ENCODE measurements around the gene RFX4. TPM values are rescaled to one million over a fixed set of nuclear protein-coding genes. Genes with fewer than 3 reads are reported as not detected.

Gene RFX4
- total RNA-seq, 4 donors from 2014 or later: not detected

GRCh38 chr12:106780010-106780631 is 197.3 kb downstream of the RFX4 start:
- TF ChIP-seq CTCF (IDR thresholded peaks at IDR 0.05 in 4 of 5, conservative IDR thresholded peaks at IDR 0.05 in 1 of 5): no peak
- peak in 1 of 2 donors; percentile 18 for TF ChIP-seq POLR2A (IDR thresholded peaks at IDR 0.05)

GRCh38 chr12:106782619-106783018 is 199.8 kb downstream of the RFX4 start:
- ATAC-seq: peak in 1 of 2 donors; percentile 37

More at GRCh38 chr12:106780010-106780631, 197.3 kb downstream of the RFX4 start:
- Histone ChIP-seq H3K4me3 (no peak overlapping the region), H3K36me3 (peaks cover 0 to 11% of the 10 kb centered on the region in 2 donors), H3K27me3 (no peaks in the 10 kb centered on the region), H3K9me3 (no peaks in the 10 kb centered on the region), H3K4me1 (peaks cover 49 to 52% of the 10 kb centered on the region in 2 donors), H3K27ac (peak overlapping the region; percentile 16 to 65 (median 40))
- no peak for DNase-seq
- in situ Hi-C loops (cut with MboI; ENCODE audit: low sequenced_read_pairs in 4 of 4) (no loop called here), intact Hi-C loops (cut with DNase I; ENCODE audit: low total_unique reads) (no loop called here)
- peak; percentile 70 to 93 for ATAC-seq

GRCh38 chr12:106783515-106783914 is 200.7 kb downstream of the RFX4 start:
- in situ Hi-C loops (cut with MboI; ENCODE audit: low sequenced_read_pairs in 4 of 4) (no loop called here), intact Hi-C loops (cut with DNase I; ENCODE audit: low total_unique reads) (no loop called here)
- DNase-seq: no peak
- TF ChIP-seq POLR2A (IDR thresholded peaks at IDR 0.05) (no peak), CTCF (IDR thresholded peaks at IDR 0.05 in 4 of 5, conservative IDR thresholded peaks at IDR 0.05 in 1 of 5) (no peak)
- Histone ChIP-seq H3K4me1 (peaks cover 37 to 41% of the 10 kb centered on the region in 2 donors), H3K36me3 (peaks cover 0 to 14% of the 10 kb centered on the region in 2 donors), H3K27me3 (no peaks in the 10 kb centered on the region), H3K9me3 (no peaks in the 10 kb centered on the region), H3K27ac (peak overlapping the region in 2 of 4 donors; percentile 3 to 65), H3K4me3 (no peak overlapping the region)
- ATAC-seq: no peak

More at GRCh38 chr12:106782619-106783018, 199.8 kb downstream of the RFX4 start:
- Histone ChIP-seq H3K9me3 (no peaks in the 10 kb centered on the region), H3K4me3 (no peak overlapping the region), H3K36me3 (peaks cover 0 to 14% of the 10 kb centered on the region in 2 donors), H3K27me3 (no peaks in the 10 kb centered on the region), H3K4me1 (peaks cover 37 to 41% of the 10 kb centered on the region in 2 donors), H3K27ac (peak overlapping the region; percentile 21 to 65 (median 32))
- in situ Hi-C loops (cut with MboI; ENCODE audit: low sequenced_read_pairs in 4 of 4) (no loop called here), intact Hi-C loops (cut with DNase I; ENCODE audit: low total_unique reads) (no loop called here)
- TF ChIP-seq CTCF (IDR thresholded peaks at IDR 0.05 in 4 of 5, conservative IDR thresholded peaks at IDR 0.05 in 1 of 5): no peak
- no peak for TF ChIP-seq POLR2A (IDR thresholded peaks at IDR 0.05)
- no peak for DNase-seq

GRCh38 chr12:106790020-106790419 is 207.2 kb downstream of the RFX4 start:
- no peaks in the 10 kb centered on the region for H3K9me3 ChIP-seq
- H3K4me3 ChIP-seq: no peak overlapping the region
- H3K36me3 ChIP-seq: peaks cover 0 to 15% of the 10 kb centered on the region in 2 donors
- TF ChIP-seq CTCF (IDR thresholded peaks at IDR 0.05 in 4 of 5, conservative IDR thresholded peaks at IDR 0.05 in 1 of 5) (no peak), POLR2A (IDR thresholded peaks at IDR 0.05) (no peak)
- no peaks in the 10 kb centered on the region for H3K27me3 ChIP-seq
- intact Hi-C loops (cut with DNase I; ENCODE audit: low total_unique reads): no loop called here
- ATAC-seq (no peak), DNase-seq (no peak)
- H3K4me1 ChIP-seq: no peaks in the 10 kb centered on the region
- in situ Hi-C loops (cut with MboI; ENCODE audit: low sequenced_read_pairs in 4 of 4): no loop called here
- H3K27ac ChIP-seq: no peak overlapping the region

All from gastrocnemius medialis (tissue), 4 donors.